ENCODE results near the gene DENND4C.

GRCh38 chr9:19201899-19202891 lies 28.3 kb upstream of the DENND4C start:
- TF ChIP-seq, protein P1, sequence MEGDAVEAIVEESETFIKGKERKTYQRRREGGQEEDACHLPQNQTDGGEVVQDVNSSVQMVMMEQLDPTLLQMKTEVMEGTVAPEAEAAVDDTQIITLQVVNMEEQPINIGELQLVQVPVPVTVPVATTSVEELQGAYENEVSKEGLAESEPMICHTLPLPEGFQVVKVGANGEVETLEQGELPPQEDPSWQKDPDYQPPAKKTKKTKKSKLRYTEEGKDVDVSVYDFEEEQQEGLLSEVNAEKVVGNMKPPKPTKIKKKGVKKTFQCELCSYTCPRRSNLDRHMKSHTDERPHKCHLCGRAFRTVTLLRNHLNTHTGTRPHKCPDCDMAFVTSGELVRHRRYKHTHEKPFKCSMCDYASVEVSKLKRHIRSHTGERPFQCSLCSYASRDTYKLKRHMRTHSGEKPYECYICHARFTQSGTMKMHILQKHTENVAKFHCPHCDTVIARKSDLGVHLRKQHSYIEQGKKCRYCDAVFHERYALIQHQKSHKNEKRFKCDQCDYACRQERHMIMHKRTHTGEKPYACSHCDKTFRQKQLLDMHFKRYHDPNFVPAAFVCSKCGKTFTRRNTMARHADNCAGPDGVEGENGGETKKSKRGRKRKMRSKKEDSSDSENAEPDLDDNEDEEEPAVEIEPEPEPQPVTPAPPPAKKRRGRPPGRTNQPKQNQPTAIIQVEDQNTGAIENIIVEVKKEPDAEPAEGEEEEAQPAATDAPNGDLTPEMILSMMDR (conservative IDR thresholded peaks at IDR 0.05 in 1 of 2, IDR thresholded peaks at IDR 0.05 in 1 of 2; ENCODE audit: low read depth in 1 of 2, low read length in 2 of 2) = no peak
- no peak for TF ChIP-seq EZH2 (IDR thresholded peaks at IDR 0.05; ENCODE audit: low read length, missing control alignments)

Measured in fibroblast of lung (primary cell).